MM.1S (cell line): ENCODE data around the gene PNKD.

Experiments
- EZH2 ChIP-seq: fragments of 300-600 bp; sonication (generic); optimal IDR thresholded peaks from 2 replicates; pipeline ENCODE3; 2017; ENCODE audit warnings: low read depth, mild to moderate bottlenecking, antibody characterized with exemption, low read length, mixed read lengths
- EZH2phosphoT487 ChIP-seq: fragments of 300-600 bp; sonication (generic); IDR thresholded peaks from 2 replicates; pipeline ENCODE4 v1.6.1; 2018; ENCODE audit warnings: antibody characterized with exemption, low read length
- TF ChIP-seq, protein P1 (sequence below): fragments of 300-600 bp; sonication (generic); IDR thresholded peaks from 2 replicates; pipeline ENCODE4 v1.5.1; 2016; ENCODE audit warnings: antibody characterized with exemption, low read length, mixed read lengths

DNA sequence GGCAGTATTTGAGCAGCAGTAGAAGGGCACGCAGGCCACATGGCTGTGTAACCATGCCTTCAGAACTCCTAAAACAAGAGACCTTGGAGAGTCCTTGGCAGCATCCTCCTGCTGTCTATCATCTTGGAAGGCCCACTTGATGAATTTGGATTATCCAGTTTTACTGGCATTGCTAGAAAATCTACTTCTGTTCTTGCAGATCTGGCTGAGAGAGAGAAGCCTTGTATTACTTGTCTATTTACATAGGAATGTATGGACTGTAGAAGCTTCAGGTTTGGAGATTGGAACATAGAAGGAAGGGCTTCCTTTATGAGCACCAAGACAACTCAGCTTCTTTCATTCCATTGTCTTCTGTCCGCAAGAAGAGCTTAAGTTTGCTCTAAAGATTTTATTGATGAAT is 25.7 kb upstream of the PNKD start:
- TF ChIP-seq EZH2phosphoT487 (no peak), EZH2 (no peak)
- TF ChIP-seq, protein P1, sequence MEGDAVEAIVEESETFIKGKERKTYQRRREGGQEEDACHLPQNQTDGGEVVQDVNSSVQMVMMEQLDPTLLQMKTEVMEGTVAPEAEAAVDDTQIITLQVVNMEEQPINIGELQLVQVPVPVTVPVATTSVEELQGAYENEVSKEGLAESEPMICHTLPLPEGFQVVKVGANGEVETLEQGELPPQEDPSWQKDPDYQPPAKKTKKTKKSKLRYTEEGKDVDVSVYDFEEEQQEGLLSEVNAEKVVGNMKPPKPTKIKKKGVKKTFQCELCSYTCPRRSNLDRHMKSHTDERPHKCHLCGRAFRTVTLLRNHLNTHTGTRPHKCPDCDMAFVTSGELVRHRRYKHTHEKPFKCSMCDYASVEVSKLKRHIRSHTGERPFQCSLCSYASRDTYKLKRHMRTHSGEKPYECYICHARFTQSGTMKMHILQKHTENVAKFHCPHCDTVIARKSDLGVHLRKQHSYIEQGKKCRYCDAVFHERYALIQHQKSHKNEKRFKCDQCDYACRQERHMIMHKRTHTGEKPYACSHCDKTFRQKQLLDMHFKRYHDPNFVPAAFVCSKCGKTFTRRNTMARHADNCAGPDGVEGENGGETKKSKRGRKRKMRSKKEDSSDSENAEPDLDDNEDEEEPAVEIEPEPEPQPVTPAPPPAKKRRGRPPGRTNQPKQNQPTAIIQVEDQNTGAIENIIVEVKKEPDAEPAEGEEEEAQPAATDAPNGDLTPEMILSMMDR: no peak
